GM19240 (cell line): ENCODE results near the gene AIF1L.

Experiments
- DNase-seq: peaks from one replicate; pipeline ENCODE4 v3.0.0; 2011; ENCODE audit warnings: low spot score; ENCODE audit not compliant: insufficient read length

AIF1L gene

GRCh38 chr9:131162886-131163285, 66.6 kb downstream of the AIF1L start:
- no peak for DNase-seq

GRCh38 chr9:131165523-131165922, 69.2 kb downstream of the AIF1L start:
- DNase-seq = no peak

- no peak for DNase-seq
Observed at GRCh38 chr9:131167146-131167692, 70.9 kb downstream of the AIF1L start.

DNA sequence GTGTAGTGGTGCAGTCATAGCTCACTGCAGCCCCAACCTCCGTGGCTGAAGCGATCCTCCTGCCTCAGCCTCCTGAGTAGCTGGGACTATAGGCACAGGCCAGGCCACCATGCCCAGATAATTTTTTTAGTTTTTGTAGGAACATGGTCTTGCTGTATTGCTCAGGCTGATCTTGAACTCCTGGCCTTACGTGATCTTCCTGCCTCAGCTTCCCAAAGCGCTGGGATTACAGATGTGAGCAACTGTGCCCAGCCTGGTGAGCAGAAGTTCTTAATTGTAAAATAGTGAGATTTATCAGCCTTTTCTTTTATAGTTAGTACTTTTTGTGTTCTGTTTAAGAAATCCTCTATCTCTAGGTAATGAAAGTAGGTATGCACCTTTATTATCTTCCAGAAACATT, 71.6 kb downstream of the AIF1L start:
- no peak for DNase-seq

DNA sequence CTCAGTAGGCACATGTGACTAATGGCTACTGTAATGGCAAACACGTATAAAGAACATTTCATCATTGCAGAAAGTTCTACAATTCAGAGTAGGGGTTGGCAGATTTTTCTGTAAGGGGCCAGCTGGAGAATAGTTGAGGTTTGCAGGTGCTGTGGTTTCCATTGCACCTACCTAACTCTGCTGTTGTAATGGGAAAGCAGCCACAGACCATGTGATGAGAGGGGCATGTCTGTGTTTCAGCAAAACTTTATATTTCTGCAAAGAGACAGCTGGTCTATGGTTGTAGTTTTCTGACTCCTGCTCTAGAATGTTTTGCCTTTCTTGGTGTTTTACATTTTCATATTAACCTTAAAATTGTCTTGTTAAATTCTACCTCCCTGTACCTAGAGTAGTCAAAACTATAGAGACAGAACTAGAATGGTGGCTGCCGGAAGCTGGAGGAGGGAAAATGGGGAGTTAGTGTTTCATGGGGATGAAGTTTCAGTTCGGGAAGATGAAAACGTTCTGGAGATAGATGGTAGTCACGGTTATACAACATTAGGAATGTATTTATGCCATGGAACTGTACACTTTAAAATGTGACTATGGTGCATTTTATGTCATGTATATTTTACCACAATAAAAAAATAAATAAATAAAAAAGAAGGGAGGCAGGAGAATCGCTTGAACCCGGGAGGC, 73.4 kb downstream of the AIF1L start:
- no peak for DNase-seq
